ENCODE results near the gene SYNDIG1L. TPM values are rescaled to one million over a fixed set of nuclear protein-coding genes. Genes with fewer than 3 reads are reported as not detected.
A peak's percentile ranks its signal among the peaks of the same experiment; 100 is the strongest.

SYNDIG1L gene
- total and polyA plus RNA-seq, 9 of the 15 experiments (the other 6 are each of a cell fraction or from before 2014, with no cell fraction given), result not detected

DNA sequence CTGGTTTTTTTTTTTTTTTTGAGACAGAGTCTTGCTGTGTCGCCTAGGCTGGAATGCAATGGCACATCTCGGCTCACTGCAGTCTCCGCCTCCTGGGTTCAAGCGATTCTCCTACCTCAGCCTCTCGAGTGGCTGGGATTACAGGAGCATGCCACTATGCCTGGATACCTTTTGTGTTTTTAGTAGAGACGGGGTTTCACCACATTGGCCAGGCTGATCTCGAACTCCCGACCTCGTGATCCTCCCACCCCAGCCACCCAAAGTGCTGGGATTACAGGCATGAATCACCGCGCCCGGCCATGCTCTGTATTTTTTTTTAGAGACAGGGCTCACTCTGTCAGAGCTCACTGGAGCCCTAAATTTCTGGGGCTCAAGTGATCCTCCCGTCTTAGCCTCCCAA lies 45.2 kb downstream of the SYNDIG1L start:
- Histone ChIP-seq H3K27me3 (ENCODE audit: control insufficient read depth in 2 of 2, insufficient read depth in 2 of 2, low read length in 2 of 2) (peaks cover 2 to 17% of the 10 kb centered on the region in 2 experiments; a peak in 3 of 5 replicates), H3K9me1 (ENCODE audit: control insufficient read depth, insufficient read depth, low read length) (no peaks in the 10 kb centered on the region), H2AFZ (ENCODE audit: low read depth, low read length) (no peak overlapping the region), H3K79me2 (ENCODE audit: control insufficient read depth, insufficient read depth, low read length) (no peaks in the 10 kb centered on the region), H3K4me3 (no peak overlapping the region), H3K9ac (ENCODE audit: insufficient read depth in 1 of 2, low read depth in 2 of 2, low read length in 2 of 2) (no peak overlapping the region), H4K20me1 (replicated peaks; ENCODE audit: control insufficient read depth, insufficient read depth, low read length) (no peaks in the 10 kb centered on the region), H3K27ac (ENCODE audit: extremely low read depth, low read depth, low read length) (no peak overlapping the region), H3K36me3 (ENCODE audit: control insufficient read depth, insufficient read depth, low read length) (no peaks in the 10 kb centered on the region), H3K9me3 (replicated peaks; ENCODE audit: control insufficient read depth, insufficient read depth, low read depth, low read length) (no peaks in the 10 kb centered on the region), H3K4me2 (ENCODE audit: insufficient read depth, low read length) (no peak overlapping the region), H3K4me1 (replicated peaks in 1 of 2; ENCODE audit: control insufficient read depth in 2 of 2, insufficient read depth in 2 of 2, low read length in 2 of 2) (no peaks in the 10 kb centered on the region)
- FAIRE-seq, result no peak
- ChIA-PET CTCF (ENCODE audit: low intra/inter-chr PET ratio) (no interaction called here), POLR2A (no interaction called here)
- ATAC-seq, result no peak
- DNase-seq (ENCODE audit: extremely low read depth in 1 of 4, low spot score in 3 of 4), result no peak
- intact Hi-C loops (cut with micrococcal nuclease), result no loop called here
- BruUV-seq (replicated peaks), result no TSS peak
- 16% methylated on average over 8 of the region's 13 CpGs for WGBS (ENCODE audit: insufficient coverage, low coverage, missing lambda C conversion rate)
- TF ChIP-seq RBM15 (IDR thresholded peaks at IDR 0.05; ENCODE audit: insufficient read depth, low read length), result no peak
- peak; percentile 55 for TF ChIP-seq CBX2 (IDR thresholded peaks at IDR 0.05; ENCODE audit: insufficient read depth, low read length, poor library complexity, severe bottlenecking)
- in situ Hi-C loops (cut with MboI), result no loop called here

DNA sequence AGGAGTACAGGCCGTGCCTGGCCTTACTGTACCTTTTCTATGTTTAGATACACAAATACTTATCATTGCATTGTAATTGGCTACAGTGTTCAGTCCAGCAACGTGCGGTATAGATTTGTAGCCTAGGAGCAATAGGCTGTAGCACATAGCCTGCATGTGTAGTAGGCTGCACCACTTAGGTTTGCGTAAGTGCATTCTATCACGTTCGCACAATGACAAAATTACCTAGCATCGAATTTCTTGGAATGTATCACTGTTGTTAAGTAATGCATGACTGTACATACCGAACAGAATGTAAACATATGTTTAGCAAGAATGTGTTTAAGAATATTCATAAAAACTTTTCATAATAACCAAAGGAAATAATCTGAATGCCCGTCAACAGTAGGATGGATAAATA lies 45.8 kb downstream of the SYNDIG1L start:
- no peaks in the 10 kb centered on the region for H3K79me2 ChIP-seq (ENCODE audit: control insufficient read depth, insufficient read depth, low read length)
- H3K4me3 ChIP-seq, result no peak overlapping the region
- H3K27ac ChIP-seq (ENCODE audit: extremely low read depth, low read depth, low read length), result no peak overlapping the region
- no peak overlapping the region for H3K4me2 ChIP-seq (ENCODE audit: insufficient read depth, low read length)
- intact Hi-C loops (cut with micrococcal nuclease) (no loop called here), in situ Hi-C loops (cut with MboI) (no loop called here)
- ChIA-PET POLR2A (no interaction called here), CTCF (ENCODE audit: low intra/inter-chr PET ratio) (no interaction called here)
- TF ChIP-seq BRD4 (IDR thresholded peaks at IDR 0.05), result no peak
- TF ChIP-seq ZNF263 (CRISPR knock-in tag; IDR thresholded peaks at IDR 0.05; ENCODE audit: borderline replicate concordance), result no peak
- TF ChIP-seq MCM3 (IDR thresholded peaks at IDR 0.05), result no peak
- no peak for TF ChIP-seq HSF4 (CRISPR knock-in tag; IDR thresholded peaks at IDR 0.05; ENCODE audit: borderline replicate concordance)
- TF ChIP-seq NFRKB (IDR thresholded peaks at IDR 0.05; ENCODE audit: low read depth), result no peak
- no peak for TF ChIP-seq ZFX (CRISPR knock-in tag; IDR thresholded peaks at IDR 0.05)
- TF ChIP-seq POLR2AphosphoS5 (IDR thresholded peaks at IDR 0.05; ENCODE audit: control insufficient read depth, insufficient read depth, low read depth, low read length), result no peak
- no peak for TF ChIP-seq ZNF551 (CRISPR knock-in tag; IDR thresholded peaks at IDR 0.05)
- TF ChIP-seq KDM4B (IDR thresholded peaks at IDR 0.05; ENCODE audit: borderline replicate concordance in 2 of 2, low read depth in 1 of 2), result no peak
- no peak for TF ChIP-seq BCL6 (CRISPR knock-in tag; IDR thresholded peaks at IDR 0.05)
- no peak for TF ChIP-seq SMAD3 (CRISPR knock-in tag; conservative IDR thresholded peaks at IDR 0.05)
- TF ChIP-seq TSC22D4 (tag; IDR thresholded peaks at IDR 0.05), result no peak
- no peak for TF ChIP-seq TAF1 (IDR thresholded peaks at IDR 0.05; ENCODE audit: control insufficient read depth, extremely low read depth, insufficient read depth, low read length, severe bottlenecking)
- TF ChIP-seq CC2D1A (IDR thresholded peaks at IDR 0.05), result no peak
- no peak for TF ChIP-seq FUS (optimal IDR thresholded peaks at IDR 0.05; ENCODE audit: low read depth, low read length)
- TF ChIP-seq, protein P1, sequence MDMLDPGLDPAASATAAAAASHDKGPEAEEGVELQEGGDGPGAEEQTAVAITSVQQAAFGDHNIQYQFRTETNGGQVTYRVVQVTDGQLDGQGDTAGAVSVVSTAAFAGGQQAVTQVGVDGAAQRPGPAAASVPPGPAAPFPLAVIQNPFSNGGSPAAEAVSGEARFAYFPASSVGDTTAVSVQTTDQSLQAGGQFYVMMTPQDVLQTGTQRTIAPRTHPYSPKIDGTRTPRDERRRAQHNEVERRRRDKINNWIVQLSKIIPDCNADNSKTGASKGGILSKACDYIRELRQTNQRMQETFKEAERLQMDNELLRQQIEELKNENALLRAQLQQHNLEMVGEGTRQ (CRISPR knock-in tag; IDR thresholded peaks at IDR 0.05), result no peak
- H3K4me1 ChIP-seq (replicated peaks in 1 of 2; ENCODE audit: control insufficient read depth in 2 of 2, insufficient read depth in 2 of 2, low read length in 2 of 2), result no peaks in the 10 kb centered on the region
- no peak overlapping the region for H3K9ac ChIP-seq (ENCODE audit: insufficient read depth in 1 of 2, low read depth in 2 of 2, low read length in 2 of 2)
- no TSS peak for BruUV-seq (replicated peaks)
- H3K27me3 ChIP-seq (ENCODE audit: control insufficient read depth in 2 of 2, insufficient read depth in 2 of 2, low read length in 2 of 2), result peaks cover 2 to 17% of the 10 kb centered on the region in 2 experiments; a peak in 3 of 5 replicates
- H4K20me1 ChIP-seq (replicated peaks; ENCODE audit: control insufficient read depth, insufficient read depth, low read length), result no peaks in the 10 kb centered on the region
- H2AFZ ChIP-seq (ENCODE audit: low read depth, low read length), result no peak overlapping the region
- H3K36me3 ChIP-seq (ENCODE audit: control insufficient read depth, insufficient read depth, low read length), result no peaks in the 10 kb centered on the region
- DNase-seq (ENCODE audit: extremely low read depth in 1 of 4, low spot score in 3 of 4) (no peak), FAIRE-seq (no peak), ATAC-seq (no peak)
- H3K9me1 ChIP-seq (ENCODE audit: control insufficient read depth, insufficient read depth, low read length), result no peaks in the 10 kb centered on the region
- 11% methylated on average over 9 of the region's 9 CpGs for WGBS (ENCODE audit: insufficient coverage, low coverage, missing lambda C conversion rate)
- H3K9me3 ChIP-seq (replicated peaks; ENCODE audit: control insufficient read depth, insufficient read depth, low read depth, low read length), result no peaks in the 10 kb centered on the region

All from K562 (cell line).